Activated CD4-positive, CD25-positive, alpha-beta regulatory T cell treated with anti-CD3 and anti-CD28 coated beads, Interleukin-2, amount 50 U/mL, for 16 hours (primary cell): ENCODE measurements around the gene LAMC1.

Experiments used
- DNase-seq: peaks from one replicate; pipeline ENCODE4 v3.0.0-alpha.2; 2020; ENCODE audit warnings: low read depth, low spot score

LAMC1 gene

DNA sequence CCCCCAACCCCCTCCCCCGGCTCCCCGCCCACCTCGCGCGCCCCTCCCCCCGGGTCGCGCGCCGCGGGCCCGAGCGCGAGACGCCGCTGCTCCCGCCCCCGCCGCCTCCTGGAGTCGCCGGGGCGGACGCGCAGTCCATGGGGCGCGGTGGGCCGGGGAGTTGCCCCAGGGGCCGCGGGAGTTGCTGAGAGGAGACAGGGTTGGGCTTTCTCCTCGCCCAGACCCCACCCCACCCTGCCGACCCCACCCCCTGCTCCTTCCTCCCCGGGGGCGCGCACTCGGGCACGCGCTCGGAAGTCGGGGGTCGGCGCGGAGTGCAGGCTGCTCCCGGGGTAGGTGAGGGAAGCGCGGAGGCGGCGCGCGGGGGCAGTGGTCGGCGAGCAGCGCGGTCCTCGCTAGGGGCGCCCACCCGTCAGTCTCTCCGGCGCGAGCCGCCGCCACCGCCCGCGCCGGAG lies at the start of gene LAMC1:
TSS of gene LAMC1 (plus strand) at position 275 of the 455 bp plus-strand sequence. CDS start 297 bp downstream, outside the sequence.
- no peak for DNase-seq

DNA sequence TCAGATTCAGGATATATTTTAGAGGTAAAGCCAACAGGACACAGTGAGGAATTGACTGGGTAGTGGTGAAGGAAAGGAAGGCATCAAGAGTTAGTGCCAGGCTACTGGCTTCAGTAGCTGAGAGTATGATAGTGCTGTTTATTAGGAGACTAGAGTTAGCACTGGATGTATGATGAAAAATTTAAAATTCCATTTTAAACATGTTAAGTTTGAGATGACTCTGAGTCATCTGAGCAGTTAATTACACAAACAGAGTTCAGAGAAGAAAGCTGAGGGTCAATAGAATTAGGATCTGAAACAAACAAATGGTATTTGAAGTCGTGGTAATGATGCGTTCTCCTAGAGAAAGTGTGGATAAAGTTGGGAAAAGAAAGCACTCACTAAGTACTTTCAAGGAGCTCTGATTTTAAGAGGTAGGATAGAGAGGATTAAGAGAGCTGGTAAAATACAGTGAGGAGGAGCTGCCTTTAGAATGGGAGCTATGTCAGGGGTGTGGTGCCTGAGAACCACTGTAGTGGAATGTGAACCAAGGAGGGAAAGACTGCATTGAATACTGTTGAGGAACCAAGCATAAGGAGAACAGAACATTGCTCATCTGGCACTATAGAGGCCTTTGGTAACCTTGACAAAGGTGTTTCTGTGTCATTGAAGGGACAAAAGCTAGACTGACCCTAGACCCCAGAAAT lies 48.6 kb upstream of the LAMC1 start:
- DNase-seq, result no peak

DNA sequence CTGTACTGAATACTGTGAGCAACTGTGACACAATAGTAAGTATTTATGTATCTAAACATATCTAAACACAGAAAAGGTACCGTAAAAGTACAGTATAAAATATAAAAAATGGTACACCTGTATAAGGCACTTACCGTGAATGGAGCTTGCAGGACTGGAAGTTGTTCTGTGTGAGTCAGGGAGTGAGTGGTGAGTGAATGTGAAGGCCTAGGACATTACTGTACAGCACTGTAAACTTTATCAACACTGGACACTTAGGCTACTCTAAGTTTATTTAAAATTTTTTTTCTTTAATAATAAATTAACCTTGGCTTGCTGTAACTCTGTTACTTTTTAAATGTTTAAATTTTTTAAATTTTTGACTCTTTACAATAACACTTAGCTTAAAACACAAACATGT lies 45.7 kb upstream of the LAMC1 start:
- no peak for DNase-seq

DNA sequence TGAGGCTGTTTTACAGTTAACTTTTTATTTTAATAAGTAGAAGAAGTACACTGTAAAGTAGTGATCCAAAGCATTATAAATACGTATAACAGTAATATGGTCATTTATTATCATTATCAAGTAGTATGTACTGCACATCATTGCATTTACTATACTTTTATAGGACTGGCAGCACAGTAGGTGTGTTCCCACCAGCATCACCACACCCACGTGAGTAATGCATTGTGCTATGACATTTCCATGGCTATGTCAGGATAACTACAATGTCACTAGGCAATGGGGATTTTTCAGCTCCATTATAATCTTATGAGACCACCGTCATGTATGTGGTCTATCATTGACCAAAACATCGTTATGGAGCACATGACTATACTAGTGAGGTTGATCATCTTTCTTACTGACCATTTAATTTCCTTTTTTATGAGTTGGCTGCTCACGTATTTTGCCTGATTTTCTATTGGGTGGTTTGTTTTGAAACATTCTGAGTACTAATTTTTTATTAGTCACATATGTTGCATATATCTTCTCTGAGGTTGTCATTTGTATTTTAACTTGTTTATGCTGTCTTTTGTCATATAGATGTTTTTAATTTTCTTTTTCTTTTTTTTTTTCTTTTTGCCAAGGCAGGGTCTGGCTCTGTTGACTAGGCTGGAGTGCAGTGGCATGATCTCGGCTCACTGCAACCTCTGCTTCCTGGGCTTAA lies 44.9 kb upstream of the LAMC1 start:
- no peak for DNase-seq

DNA sequence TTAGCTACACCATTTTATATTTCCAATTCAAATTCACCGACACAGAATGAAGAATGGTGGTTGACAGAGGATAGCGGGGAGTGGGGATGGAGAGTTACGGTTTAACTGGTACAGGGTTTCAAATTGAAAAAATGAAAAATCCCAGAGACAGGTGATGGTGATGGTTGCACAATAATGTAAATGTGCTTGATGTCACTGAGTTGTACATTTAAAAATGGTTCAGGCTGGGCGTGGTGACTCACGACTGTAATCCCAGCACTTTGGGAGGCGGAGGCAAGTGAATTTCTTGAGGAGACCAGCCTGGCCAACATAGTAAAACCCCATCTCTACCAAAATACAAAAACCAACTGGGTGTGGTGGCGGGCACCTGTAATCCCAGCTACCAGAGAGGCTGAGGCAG lies 39.1 kb upstream of the LAMC1 start:
- DNase-seq, result no peak

DNA sequence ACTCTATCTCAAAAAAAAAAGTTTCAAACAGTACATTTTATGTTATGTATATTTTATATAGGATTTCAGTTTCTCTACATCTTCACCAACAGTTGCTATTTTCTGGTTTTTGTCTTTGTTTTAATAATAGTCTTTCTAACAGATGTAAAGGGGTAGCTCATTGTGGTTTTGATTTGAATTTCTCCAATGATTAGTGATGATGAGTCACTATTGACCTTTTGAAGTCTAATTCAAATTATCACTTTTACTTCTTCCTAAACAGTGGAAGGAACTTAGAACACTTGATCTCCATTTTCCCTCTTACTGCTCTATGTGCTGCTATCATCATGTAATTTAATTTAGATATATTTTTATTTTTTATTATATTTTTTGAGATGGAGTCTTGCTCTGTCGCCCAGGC lies 38.6 kb upstream of the LAMC1 start:
- no peak for DNase-seq

DNA sequence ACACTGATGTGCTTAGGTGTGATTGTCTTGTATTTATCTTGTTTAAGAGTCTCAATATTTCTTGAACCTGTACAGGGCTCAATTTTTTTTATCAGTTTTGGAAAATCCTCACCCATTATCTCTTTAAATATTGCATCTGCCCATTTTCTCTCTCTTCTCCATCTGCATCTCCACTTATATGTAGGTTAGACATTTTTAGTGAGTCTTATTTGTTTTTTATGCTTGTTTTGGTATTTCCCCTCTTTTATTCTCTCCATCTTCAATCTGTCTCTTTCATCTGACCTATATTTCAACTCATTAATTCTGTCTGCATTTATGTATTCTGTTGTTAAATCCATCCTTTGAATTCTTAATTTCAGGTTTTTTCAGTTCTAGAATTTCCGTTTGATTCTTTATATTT lies 37.3 kb upstream of the LAMC1 start:
- no peak for DNase-seq

DNA sequence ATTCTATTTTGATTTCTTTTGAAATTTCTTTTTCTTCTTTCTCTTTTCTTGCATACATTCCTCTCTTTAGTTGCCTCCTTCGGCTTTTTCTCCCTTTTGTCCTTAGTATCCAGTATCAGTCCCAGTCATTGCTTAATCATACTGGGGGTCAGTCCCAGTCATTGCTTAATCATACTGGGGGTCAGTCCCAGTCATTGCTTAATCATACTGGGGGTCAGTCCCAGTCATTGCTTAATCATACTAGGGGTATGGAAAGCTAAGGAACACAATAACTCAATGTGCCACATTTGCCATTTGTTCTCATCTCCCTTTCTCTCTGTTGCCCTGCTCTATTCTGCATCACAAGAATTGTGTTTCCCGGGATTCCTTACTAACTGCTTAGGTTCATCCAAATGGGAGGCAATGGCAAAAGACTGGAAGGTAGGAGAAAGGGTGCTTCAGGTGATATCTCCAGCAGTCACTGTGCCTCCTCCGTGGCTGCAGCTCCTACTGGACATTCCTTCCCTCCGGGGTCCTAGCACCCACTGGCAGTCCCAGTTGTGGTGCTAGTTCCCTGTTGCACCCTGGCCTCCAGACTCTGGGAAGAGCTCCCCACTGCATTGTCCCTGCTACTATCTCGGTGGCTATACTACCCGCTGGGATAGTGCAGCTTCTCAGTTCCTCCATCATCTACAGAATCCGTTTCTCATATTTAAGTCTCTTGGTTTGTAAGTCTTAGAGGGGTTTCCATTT lies 32.6 kb upstream of the LAMC1 start:
- DNase-seq, result no peak

DNA sequence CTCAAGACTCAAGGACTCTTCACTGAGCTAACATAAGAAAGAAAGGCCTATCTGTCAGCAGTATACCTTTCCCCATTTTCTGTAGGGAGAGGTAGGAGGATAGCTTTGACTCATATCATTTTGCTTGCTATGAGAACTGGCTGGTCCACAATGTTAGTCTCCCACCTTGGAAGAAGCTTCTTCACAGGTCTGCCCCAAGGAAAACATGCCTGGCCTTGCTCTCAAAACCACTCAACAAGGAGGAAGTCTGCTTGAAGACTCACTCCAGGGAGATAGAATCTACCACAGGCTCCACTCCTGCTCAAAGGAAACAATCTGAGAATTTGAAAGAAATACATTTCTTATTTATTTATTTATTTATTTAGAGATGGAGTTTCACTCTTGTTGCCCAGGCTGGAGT lies 29.5 kb upstream of the LAMC1 start:
- DNase-seq, result no peak

DNA sequence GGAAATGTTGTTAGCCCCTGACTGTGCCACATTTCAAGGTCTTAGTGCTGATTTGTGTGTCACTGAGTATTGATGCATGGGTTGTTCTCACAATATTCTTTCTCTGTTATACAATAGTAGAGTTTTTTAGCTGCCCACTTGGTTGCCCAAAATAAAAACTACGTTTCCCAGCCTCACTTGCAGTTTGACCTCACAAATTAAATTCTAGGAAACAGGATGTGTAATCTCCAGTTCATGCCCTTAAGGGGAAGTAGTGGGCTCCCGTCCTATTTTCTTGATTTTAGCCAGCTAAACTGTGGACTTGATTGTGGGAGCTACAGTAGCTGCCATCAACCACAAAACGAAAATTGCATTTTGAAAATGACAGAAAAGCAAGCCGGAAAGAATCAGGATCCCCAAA lies 27.3 kb upstream of the LAMC1 start:
- DNase-seq, result no peak

DNA sequence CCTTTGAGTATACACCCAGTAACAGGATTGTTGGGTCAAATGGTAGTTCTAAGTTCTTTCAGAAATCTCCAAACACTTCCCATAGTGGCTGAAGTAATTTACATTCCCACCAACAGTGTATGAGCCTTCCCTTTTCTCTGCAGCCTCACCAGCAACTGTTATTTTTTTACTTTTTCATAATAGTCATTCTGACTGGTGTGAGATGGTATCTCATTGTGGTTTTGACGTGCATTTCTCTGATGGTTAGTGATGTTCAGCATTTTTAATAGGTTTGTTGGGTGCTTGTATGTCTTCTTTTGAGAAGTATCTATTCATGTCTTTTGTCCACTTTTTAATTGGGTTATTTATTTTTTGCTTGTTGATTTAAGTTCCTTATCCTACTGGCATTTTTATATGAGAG lies 26.4 kb upstream of the LAMC1 start:
- DNase-seq, result no peak

DNA sequence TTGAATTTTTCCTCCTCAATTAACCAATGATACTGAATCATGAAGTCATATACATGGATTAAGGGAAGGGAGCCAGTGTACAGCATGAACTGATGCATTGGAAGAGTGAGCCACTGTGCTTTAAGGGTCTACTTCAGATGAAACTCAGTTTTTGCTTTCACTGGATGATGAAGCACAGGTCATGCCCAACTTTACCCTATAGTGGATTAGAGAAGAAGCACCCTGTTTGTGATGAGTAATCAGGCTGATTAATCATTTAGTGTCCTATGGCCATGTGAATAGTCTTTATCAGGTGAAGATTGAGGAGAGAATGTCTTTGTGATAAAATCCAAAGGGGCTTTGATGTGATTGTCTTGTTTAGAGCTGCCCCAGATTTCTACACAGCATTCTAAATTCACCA lies 24.7 kb upstream of the LAMC1 start:
- no peak for DNase-seq

DNA sequence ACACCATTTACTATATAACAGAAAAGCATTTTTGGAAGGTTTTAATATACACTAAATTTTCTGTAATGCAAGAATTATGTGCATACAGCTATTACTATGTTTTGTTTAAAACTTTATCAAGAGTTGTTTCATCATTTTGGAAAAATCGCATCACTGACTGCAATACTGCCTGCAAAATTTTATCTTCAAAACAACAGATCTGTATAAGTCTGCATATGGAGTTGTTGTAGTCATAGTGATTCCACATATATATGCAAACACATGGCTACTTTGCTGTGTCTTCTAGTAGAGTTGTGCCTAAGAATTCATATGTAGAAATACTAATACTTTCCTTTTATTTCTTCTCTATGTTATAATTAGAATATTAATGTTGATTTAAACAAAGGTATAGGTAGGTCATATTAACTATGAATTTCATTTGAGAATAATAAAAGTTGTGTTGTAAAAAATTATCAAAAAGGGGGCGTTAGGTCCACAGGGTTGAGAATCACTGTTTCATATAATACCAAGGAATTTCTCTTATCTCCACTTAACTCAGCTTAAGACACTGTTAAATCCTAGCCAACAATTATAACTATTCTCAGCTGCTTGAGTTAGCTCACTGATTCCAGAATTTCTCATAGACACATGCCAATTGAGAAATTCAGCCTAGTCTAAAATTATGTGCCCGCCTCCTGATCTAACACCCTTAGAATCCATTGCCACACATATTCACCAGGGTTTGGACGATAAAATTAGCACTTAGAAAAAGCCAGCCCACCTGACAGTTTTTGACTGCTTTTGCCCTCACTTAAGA lies 22.9 kb upstream of the LAMC1 start:
- no peak for DNase-seq

DNA sequence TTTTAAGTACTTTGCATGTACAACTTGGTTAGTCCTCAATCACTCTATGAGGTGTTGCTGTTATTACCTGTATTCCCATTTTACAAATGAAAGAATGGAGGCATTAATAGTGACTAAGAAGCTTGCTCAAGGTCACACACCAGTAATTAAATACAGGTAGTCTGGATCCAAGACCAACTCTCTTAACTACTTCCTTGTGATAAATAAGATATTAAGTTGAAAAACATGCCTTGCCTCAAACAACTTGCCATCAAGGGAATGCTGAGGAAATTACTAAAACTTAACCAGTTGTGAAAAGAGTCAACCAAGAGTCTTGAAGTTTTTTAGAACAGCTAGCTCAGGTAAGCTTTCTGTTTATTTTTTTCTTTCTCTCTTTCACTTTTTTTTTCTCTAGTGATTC lies 21.0 kb upstream of the LAMC1 start:
- DNase-seq, result no peak

DNA sequence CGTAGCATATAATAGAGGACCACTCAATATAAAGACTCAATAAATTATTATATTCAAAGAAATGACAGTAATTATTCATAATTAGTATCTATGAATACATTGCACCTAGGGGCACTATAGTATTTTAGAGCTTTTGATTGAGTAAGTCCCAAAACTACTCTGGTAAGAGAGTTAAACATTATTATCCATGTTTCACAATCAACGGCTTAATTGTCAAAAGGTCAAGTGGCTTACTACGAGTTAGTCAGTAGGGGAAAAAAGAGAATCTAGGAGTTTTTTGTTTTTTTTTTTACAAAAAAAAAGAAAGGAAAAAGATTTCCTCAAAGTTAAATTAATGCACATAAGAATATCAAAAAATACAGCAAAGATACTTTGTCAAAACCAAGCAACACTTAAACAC lies 20.4 kb upstream of the LAMC1 start:
- no peak for DNase-seq

DNA sequence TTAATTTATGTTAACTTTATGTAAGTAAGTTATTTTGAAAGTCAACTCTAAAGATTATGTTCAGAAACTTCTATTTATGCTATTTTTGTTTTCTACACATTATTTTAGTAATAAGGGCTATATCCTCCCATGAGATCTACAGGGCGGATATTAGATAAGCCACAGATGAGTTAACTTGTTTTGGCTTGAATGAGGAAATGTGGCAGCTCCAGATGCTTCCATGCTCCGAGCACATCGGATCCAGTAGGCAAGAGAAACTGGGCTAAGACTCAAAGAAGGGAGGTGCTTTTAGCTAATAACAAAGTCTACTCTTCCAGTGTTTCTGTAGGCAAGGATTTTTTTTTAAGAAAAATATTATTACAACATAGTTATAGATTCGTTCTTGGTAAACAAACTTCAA lies 20.0 kb upstream of the LAMC1 start:
- no peak for DNase-seq

DNA sequence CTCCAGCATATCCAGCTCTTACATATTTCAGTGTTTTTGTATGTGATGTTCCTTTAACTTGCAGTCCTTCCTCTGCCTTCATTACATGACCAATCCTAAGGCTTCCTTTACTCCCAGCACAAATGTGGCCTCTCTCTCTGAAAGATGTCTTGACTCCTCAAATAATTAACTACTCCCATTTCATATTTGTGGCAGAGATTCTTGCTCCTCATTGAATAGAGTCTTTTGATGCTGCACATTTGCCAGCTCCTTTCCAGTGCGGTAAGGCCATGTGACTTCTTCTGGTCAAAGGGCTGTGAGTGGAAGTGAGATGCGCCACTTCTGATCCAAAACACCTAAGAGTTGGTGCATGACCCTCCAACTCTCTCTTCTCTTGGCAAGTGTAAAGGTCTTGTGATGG lies 19.1 kb upstream of the LAMC1 start:
- DNase-seq, result no peak

DNA sequence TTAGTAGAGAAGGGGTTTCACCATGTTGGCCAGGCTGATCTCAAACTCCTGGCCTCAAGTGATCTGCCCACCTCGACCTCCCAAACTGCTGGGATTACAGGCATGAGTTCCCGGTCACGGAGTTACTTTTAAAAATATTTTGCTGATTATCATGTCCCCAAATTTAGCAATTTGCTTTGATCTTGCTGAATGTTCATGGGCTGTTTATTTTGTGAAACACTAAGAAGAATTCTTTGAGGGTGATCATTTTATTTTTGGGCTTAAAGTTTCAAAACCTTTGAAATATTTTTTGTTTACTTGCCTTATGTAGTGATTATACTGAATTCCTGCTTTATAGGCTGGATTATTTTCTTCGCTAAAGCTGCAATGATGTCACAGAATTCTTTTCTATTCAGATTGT lies 11.4 kb upstream of the LAMC1 start:
- DNase-seq, result no peak

DNA sequence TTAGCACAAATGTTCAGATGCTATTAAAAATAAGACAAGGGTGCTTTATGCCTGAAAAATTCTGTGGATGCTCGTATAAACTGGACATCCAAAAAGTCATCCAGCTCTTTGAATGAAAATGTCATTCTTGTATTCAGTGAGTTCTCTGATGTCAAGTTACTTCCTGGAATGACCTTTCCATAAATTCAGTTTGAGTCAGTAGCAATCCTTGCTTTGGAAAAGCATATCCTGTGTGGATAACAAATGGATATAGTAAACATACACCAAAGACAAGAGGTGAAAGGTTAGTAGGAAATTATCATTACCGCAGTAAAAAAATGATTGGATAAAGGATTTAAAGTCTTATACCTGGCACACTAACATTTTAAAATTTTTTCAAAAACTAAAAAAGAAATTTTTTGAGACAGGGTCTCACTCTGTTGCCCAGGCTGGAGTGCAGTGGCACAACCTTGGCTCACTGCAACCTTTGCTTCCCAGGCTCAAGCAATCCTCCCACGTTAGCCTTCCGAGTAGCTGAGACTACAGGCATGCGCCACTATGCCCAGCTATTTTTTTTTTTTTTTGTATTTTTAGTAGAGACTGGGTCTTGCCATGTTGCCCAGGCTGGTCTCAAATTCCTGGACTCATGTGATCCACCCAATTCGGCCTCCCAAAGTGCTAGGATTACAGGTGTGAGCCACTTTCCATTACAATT lies 10.8 kb upstream of the LAMC1 start:
- DNase-seq, result no peak

DNA sequence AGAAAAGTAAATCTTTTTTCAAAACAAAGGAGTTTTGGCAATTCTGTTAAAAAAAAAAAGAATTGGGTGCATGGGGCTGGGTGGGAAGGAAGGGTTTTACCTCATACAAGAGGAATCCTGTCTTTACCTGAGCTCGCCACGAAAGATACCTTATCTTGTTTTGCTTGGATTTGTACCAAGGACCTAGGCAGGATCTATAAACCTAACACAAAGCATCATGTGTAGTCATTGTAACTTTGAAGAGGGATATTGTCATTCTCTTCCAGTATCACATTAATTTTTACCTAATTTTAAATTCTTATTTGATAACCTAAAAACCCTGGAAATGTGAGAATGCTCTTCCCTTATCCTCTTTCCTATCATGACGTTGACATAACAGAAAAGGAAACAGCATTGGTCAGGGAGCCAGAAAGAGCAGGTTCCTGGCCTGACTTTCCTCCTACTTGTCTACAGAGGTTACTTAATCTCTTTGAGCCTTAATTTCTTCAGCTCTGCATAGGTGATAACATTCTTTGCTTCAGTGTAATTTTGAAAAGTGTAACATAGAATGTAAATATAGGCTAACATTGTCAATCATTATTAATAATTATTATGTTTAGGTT lies 4.0 kb upstream of the LAMC1 start:
- no peak for DNase-seq

DNA sequence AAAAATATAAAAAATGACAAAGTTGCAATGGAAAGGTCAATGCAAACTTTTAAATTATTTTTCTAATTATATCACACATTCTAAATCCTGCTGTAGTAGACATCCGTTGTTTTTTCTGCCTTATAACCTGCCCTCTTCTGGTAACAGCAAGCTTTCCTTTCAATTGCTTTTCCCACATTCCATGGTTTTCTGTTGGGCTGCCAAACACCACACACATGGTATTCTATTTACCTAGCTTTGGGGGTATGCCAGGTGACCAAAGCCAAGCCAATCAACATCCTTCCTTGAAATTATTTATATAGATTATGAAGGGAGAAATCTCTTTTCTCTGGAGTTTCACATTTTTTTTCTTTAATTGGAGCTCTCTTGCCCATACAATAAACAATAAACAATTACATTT lies 3.4 kb upstream of the LAMC1 start:
- DNase-seq, result no peak
